Measurements from ENCODE around the gene RASSF5.
A peak's percentile ranks its signal among the peaks of the same experiment; 100 is the strongest.
"Not testable (repeated sequence)": the region's sequence is repeated elsewhere in the genome, so short reads cannot be mapped to it uniquely, and the experiment has no call there.

RASSF5 gene

DNA sequence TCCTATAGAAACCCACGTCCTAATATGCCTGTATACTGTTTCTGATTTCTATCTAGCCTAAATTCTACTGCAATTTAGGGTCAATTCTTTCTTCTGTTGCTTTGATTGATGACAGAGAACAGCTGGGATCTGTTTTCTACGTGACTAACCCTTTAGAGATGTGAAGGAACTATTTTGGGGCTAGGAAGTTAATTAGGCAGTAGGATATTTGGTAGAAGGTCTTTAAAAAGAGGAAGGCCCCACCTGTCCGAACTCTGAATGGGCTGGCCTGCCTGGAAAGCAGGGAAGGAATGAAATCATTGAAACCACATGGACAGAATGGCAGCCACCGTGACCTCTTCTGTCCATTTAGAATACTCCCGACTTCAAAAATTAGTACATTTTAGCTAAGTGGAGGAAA lies 83.9 kb downstream of the RASSF5 start:
- no peak for DNase-seq

DNA sequence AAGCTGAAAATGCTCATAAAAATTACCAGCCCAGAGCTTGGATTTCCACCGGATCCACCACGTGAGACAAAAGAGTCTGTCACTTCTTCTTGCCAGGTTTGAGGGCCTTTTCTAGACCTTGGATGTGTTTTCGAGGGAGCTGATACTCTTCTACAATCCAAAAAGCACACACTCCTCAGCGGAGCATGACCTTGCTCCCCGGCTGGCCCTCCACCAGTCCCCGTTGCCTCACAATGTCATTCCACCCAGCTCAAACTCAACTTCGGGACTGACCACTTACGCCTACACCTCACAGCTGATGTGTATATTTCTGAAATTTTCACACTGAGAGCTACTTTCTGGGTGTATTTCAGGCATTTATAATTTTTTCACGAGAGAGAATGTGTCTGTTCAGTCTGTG lies 84.4 kb downstream of the RASSF5 start:
- no peak for DNase-seq

DNA sequence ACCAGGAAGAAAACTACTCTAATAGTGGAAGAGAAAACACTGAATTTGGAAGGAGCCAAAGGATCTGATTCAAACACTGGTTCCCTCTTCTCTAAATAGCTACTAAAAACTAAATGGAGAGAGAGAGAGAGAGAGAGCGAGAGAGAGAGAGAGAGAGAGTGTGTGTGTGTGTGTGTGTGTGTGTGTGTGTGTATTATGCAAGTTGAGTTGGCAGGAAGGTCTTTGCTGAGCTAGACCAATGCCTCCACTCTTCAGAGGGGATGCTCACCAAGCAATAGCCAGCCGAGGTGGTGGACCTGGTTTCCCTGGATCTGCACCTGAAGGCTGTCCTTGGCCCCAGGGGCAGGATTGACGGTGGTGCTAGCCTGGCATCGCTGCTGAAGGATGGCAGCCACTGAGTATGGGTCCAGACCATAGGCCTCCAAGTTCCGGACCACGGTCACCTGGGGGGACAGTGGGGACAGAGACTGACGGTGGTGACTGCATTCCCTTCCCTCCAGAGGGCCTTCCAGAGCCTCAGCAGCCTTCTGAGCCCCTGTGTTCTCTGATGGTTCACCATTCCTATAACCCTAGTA lies 86.1 kb downstream of the RASSF5 start:
- no peak for DNase-seq

DNA sequence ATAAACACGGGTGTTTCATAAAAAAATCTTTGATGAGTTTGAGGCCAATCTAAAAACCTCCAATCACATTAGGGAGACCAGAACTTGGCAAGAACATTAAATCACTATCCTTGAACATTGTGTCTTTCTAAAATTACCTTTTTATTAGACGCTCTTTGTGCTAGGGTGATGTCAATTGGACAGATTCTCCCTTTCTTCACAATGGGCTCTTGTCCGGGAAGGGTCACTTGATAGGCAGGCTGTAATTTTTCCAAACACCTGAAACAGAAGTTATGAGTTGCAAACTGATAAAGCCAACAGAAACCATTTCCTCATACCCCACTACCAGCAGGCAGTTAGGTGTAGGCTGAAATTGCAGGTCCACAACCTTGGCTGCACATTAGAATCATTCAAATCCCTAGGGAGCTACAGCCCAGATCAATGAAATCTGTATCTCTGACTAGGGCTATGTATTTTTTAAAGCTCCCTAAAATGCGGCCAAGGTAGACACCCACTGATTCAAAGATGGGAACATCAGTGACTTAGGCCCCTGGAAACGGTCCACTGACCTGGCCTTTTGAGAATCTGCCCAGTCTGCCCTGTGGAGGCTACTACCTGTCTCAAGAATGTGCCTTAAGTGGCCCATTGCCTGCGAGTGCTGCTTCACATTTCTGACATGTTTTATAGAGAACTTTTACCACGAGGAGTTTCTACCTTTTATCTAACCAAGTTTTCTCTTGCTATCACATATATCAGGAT lies 88.4 kb downstream of the RASSF5 start:
- no peak for DNase-seq

DNA sequence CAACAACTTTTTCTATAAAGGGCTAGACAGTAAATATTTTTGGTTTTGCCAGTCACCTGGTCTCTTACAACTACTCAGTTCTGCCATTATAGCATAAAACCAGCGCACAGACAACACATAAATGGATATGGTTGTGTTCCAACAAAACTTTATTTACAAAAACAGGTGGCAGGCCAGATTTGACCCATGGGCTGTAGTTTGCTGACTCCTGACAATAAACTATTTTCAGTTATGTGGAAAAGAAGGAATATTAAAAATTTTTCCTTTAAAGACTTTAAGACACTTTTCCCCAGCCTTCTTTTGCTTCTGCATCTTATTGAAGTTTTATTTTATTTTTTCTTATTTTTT lies 89.0 kb downstream of the RASSF5 start:
- no peak for DNase-seq

DNA sequence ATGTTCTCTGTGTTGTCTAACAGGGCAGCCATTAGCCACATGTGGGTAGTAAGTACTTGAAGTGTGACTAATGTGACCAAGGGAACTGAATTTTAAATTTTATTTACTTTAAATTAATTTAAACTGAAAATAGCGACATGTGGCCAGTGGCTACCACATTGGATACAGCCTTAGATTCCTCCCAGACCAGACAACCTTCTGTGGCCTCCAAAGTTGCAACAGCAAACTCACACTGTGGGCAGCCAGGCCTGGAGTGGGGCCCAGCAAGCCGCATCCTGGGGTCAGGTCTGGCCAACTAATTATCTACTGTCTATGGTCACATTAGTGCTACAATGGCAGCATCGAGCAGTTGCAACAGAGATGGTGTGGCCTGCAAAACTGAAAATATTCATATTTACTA lies 93.2 kb downstream of the RASSF5 start:
- no peak for DNase-seq

DNA sequence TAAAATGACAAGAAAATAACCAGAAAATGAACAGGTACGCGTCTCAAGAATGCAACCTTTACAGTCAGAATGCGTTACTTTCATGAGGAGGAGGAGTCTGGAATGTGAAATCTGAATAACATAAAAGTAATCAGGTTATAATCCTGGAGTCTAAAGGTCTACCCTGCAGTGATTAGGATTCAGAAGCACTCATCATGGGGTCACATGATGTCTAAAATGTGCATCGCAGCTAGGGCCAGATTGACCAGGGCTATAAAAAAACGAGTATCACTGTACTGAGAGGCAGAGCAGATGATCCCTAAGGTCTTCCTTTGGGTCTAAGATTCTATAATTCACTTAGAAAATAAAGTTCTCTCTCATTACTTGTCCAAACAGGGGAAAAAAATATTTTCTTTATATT lies 97.5 kb downstream of the RASSF5 start:
- no peak for DNase-seq

DNA sequence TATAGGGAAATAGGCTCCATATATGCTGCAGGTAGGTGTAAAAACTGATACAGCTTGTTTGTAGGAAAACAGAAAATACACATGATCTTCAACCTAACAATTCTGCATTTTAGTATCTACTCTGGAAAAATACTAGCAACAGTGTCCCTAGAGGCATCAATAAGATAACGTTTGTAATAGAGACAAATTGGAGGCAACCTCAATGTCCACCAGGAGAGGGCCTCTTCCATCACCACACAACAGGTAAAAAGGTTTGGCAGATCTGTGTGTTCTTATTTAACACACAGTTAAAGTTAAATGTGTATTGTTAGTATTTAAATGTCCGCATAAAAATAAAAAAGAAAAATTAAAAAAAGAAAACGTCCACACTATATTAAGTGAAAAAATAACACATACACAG lies 99.5 kb downstream of the RASSF5 start:
- DNase-seq = no peak

DNA sequence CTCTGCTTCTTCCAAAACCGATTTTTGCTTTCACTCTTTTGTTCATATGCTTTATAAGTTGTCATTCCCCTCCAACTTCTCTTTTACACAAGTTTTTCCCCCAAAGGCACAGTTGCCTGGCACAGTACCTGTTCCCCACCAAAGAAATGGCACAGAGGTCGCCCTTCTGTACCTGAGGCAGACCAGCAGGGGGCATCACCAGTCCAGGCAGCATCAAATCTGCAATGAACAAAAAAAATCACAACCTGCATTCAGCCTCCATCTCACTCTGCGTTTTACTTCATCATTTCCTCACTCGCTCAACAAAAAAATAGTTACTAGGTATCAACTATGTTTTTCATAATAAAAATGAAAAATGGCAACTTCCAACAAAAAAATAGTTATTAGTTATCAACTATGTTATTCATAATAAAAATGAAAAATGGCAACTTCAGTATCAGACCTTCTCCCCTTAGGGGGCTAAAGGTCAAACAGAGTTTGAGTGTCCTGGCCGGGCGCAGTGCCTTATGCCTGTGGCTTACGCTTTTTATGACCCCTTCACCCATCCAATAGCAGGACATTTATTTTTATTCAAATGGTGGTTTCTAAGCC lies 100.9 kb downstream of the RASSF5 start:
- peak; percentile 13 to 42 (median 23) for DNase-seq

DNA sequence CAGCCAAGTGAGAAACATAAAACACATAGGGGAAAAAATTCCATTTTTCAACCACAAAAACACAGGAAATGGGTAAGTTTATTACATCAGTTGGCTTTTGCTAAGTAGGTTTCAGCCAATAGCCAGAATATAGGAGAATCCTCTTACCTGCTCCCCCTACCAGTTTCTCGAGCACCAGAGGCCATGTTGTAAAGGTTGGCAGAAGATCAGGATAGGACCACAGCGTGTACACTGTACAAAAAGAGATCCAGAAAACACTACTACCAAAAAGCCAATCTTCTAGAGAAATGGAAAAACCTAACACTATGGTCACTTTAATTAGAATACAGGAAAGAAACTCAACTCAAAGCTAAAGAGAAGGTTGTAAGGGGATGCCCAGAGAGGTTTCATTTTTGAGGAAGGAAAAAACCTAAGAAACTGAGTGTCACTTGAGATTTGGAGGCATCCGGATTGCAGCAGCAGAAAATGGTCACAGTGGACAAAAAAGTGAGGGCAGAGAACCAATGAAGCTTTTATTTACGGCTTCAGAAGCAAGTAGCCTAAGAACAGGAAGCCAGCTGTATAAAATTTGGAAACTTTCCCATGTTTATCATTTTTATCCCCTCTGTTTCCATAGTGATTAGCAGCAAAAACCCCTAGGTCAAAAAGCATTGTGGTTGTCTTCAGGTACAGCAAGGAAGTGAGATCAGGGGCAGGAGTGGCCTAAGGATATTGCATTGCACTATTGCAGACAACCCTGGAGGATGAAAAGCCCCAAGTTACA lies 102.1 kb downstream of the RASSF5 start:
- no peak for DNase-seq

DNA sequence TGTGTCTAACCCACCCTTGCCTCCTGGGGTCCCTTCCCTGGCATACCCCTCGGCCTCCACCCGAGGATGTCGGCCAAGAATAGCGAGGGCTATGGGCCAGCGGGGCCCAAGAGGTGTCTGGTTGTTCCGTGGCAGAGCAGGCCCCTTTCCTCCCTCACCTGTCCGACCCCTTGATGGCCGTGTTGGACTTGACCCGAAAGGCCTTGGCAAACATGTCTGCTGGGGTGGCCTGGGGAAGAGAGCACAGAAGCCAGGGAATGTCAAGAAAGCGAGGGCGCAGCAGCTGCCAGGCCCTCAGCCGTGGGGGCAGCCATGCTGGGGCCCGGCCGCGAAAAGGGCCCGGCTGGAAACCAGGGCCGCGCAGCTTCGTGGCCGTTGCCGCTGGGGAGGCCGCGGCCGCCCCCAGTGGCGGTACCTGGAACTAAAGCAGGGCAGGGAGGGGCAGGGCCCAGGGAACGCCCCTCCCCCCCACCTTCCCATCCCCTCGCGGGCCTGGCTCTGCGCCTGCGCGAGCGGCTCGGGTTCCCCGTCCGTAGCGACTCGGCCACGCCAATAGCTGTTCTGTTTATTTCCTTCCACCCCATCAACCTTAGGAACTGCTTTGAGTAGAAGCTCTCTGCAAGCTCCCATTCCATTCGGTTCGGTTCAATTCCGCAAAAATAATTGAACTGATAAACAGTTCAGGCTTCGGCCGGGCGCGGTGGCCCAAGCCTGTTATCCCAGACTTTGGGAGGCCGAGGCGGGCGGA lies 105.0 kb downstream of the RASSF5 start, which contains the start of gene EIF2D:
TSS of gene EIF2D (minus strand) at position 337 of the 748 bp plus-strand sequence. CDS start at position 214, 123 bp downstream.
- DNase-seq = peak; percentile 89 to 94 (median 92)

DNA sequence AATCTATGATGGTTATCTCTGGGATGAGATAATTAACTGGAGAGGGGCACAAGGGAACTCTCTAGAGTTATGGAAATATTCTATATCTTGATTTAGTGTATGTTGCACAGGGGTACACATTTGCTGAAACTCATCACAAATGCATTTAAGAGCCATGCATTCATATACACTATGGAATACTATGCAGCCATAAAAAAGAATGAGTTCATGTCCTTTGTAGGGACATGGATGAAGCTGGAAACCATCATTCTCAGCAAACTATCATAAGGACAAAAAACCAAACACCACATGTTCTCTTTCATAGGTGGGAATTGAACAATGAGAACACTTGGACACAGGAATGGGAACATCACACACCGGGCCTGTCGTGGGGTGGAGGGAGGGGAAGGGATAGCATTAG lies 119.1 kb downstream of the RASSF5 start:
- not testable (repeated sequence) for DNase-seq

DNA sequence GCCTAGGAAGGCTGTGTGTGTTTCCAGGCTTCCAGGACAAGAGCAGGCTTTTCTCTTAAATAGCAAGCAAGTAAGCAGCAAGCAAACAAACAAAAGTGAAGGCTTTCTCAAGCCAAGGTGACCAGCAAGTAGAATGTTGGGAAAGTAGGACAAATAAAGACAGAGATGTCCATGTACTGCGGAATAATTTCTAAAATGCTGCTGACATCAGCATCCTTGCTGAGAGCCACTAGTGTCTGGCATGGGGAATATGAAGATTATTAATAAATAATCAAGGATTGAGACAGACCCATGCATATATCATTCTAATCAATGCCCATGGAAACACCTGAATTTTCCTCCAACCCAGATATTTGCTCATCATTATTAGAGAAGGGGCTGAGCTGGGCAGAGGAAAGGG lies 121.6 kb downstream of the RASSF5 start:
- DNase-seq = no peak

DNA sequence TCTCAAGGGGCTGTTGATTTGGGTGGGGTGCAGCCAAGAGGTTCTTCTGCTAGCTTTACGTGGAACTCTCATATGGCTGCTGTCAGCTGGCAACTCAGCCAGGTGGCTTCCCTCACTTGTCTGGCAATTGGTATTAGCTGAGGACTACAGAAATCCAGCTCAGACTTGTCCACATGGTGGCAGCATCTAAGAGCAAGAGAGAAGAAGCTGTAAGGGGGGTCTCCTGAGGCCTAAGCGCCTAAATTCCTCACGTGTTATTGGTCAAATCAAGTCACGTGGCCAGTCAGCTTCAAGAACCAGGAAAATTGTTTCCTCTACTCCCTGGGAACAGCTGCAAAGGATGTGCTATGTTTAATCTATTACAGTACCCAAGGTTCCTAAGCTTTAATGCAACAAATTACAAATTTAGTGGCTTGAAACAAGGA lies 123.8 kb downstream of the RASSF5 start:
- no peak for DNase-seq

DNA sequence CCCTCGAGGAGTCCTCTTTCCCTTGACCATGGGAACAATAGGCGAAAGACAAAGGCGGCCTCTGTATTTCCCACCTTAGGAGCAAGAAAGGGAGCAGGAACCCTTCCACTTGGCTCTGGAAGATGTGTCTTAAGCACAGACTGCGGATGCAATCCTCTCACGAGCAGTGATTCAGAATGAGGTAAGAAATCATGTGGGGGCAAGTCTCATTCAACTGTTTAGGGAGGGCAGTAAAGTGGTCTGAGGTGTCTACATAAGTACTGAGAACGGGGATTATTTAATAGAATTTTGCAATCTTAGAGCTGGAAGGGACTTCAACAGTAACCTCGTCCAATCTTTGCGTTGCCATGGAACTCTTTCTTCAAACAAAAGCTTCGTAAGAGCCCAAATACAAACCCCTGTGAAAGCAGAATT lies 126.4 kb downstream of the RASSF5 start:
- DNase-seq = no peak

DNA sequence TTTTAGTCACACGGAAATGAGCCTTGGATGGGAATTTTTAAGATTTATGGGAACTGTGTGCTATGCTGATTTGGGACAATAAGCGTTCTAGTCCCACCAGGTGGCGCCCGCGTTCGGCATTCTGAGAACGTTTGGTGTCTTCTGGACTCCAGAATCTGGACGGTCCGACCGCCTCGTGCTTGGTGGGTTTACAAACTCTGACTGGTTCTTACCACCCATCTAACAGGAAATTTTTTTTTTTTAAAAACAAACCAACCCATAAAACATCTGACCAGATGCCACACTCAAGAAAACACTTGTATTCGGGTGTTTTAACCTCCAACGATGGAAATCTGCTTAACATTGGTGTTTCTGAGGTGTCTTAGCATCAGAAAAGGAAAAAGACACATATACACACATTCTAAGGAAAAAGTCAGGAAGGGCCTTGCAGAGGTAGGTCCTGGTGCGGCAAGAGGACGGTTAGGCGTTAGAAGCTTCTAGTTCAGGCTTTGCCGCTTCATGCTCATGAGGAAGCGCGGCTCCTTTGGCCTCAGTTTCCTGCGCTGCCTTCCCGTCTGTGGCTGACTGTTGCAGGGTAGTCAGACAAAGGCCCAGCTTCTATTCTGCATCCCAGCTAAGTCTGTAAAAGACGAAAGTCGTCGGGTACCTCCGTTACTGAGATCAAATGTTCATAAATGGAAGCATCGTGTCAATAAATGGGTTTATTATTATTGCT lies 127.2 kb downstream of the RASSF5 start:
- peak; percentile 44 to 71 (median 58) for DNase-seq

DNA sequence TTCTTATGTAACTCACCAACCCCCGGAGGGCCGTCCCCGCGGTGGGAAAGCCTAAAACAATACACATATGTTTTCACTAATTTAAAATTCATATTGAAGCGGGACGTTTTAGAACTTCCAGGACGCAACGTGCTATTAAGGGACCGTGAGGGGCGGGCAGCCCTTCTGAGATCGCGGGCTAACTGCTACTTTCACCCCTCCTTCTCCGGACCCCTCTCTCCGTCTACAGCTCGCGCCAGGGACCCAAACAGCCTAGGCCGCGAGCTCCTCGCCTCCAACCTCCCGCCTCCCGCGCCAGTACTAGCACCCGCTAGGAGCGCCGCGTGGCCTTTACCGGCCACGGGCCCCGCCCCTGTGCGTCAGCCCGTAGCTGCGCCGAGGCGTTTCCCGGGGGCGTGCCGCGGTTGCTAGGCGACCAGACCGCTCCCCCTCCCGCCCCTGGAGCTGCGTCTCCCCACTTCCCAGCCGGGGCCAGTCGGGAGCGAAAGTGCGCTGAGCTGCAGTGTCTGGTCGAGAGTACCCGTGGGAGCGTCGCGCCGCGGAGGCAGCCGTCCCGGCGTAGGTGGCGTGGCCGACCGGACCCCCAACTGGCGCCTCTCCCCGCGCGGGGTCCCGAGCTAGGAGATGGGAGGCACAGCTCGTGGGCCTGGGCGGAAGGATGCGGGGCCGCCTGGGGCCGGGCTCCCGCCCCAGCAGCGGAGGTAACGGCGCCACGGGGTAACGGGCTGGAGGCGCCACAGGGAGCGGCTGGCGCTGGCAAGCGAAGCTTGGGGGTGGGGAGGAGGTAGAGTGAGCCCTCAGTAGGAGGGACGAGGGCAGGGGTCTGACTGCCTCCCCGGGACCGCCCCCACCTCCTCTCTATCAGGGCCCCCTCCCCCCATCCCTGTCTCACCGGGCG lies 128.0 kb downstream of the RASSF5 start, which contains the start of gene DYRK3:
TSS of gene DYRK3 (plus strand) at position 457 of the 898 bp plus-strand sequence. CDS start at position 625, 168 bp downstream.
- peak; percentile 71 to 81 (median 76) for DNase-seq

DNA sequence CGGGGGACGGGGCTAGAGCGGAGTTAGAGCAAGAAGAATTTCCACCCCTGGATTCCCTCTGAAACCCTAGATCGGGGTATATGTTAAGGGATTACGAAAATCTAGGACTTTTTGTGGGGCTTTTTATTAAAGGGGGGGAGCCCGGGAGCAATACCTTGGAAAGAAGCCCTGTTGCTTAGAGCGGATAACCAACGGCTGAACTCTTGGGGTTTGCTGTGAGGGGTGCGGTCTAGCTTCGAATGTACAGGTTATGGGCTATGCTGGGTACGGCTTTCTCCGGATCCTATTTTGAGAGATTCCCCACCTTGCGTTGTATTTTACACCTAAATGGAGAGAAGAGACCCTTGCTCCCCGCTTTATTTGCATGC lies 128.6 kb downstream of the RASSF5 start:
- no peak for DNase-seq

DNA sequence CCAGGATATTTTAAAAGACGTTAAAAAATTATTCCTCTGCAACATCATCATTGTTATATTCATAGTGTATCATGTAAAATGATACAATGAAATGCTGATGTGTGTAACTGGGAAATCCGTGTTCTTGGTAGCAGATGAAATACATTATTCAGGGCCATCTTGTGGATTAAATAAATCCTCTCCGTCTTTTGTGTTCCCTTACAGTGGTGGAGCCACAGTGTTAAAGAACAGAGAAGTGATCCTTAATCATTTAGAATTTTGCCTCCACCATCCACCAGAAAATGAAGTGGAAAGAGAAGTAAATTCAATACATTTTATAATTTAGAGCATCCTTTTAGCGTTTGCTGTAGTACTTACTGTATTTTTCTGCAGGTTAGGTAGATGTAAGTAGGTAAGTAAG lies 129.3 kb downstream of the RASSF5 start:
- DNase-seq = no peak

DNA sequence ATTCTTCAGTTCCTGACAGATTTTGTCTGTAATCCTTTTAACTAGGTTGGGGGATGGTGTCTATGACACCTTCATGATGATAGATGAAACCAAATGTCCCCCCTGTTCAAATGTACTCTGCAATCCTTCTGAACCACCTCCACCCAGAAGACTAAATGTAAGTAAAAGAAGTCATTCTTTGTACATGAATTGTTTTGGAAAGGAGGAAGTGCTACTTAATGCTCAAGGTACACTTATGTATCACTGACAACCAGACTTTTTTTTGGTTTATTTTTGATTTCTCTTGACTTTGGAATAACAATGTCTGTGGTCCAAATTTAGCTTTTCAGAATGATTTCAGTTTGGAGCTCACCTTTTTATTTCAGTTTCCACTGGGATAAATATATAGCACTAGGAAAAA lies 130.3 kb downstream of the RASSF5 start:
- DNase-seq = no peak
